SK-N-SH (cell line): ENCODE measurements around the gene SKI. TPM values are rescaled to one million over a fixed set of nuclear protein-coding genes. Genes with fewer than 3 reads are reported as not detected.

Source experiments
- CTCF ChIA-PET: fragments of 300-600, 350-600 bp; formaldehyde crosslinking; extraction: SDS; loops from one replicate; lab custom pipeline; 2021; lab: Yijun Ruan, JAX
- POLR2A ChIA-PET: fragments of 350-600 bp; sonication (Branson Sonifier 250); formaldehyde crosslinking; extraction: SDS; loops from one replicate; lab custom pipeline; 2020; ENCODE audit warnings: antibody characterized with exemption, inconsistent platforms; lab: Yijun Ruan, JAX
- DNase-seq: peaks from one replicate; pipeline ENCODE4 v3.0.0; 2012
- H2AFZ ChIP-seq: fragments of 200-600 bp; sonication (generic); 2 replicates; pipeline ENCODE4 v1.8.1; 2016; ENCODE audit warnings: antibody characterized with exemption, mild to moderate bottlenecking, low read depth
- H3F3A ChIP-seq: fragments of 200-600 bp; sonication (generic); replicated peaks from 2 replicates; pipeline ENCODE3; 2016; ENCODE audit warnings: antibody characterized with exemption, mild to moderate bottlenecking; ENCODE audit not compliant: insufficient read depth
- H3K27ac ChIP-seq, 2 experiments: fragments of 200-500 bp in 1 of 2; fragments of 200-600 bp in 1 of 2; sonication (Bioruptor generic) in 1 of 2; sonication (generic), shearing (Covaris generic) in 1 of 2; 2 replicates each; pipeline versions ENCODE4 v1.5.1 to v1.6.1; 2014 to 2016; ENCODE audit warnings: low read depth in 2 of 2, inconsistent platforms in 1 of 2, low read length in 1 of 2, mild to moderate bottlenecking in 1 of 2, mixed read lengths in 1 of 2
- H3K27me3 ChIP-seq: fragments of 200-600 bp; sonication (generic), shearing (Covaris generic); 2 replicates; pipeline ENCODE4 v1.6.1; 2016; ENCODE audit warnings: mixed run types; ENCODE audit not compliant: insufficient read depth
- H3K36me3 ChIP-seq, 2 experiments: fragments of 200-500 bp in 1 of 2; fragments of 200-600 bp in 1 of 2; sonication (Bioruptor generic) in 1 of 2; sonication (generic) in 1 of 2; replicated peaks in 1 of 2; 2 replicates each; pipeline versions ENCODE3 to v1.5.1; 2014 to 2016; ENCODE audit warnings: low read length in 1 of 2, mild to moderate bottlenecking in 1 of 2; ENCODE audit not compliant: insufficient read depth in 2 of 2, control insufficient read depth in 1 of 2
- H3K4me1 ChIP-seq, 2 experiments: fragments of 200-500 bp in 1 of 2; fragments of 200-600 bp in 1 of 2; sonication (Bioruptor generic) in 1 of 2; sonication (generic), shearing (Covaris generic) in 1 of 2; 2 replicates each; pipeline versions ENCODE4 v1.5.1 to v1.6.1; 2014 to 2016; ENCODE audit warnings: low read depth in 1 of 2, low read length in 1 of 2, mixed run types in 1 of 2; ENCODE audit not compliant: insufficient read depth in 2 of 2, control insufficient read depth in 1 of 2
- H3K4me2 ChIP-seq: fragments of 200-600 bp; sonication (generic), shearing (Covaris generic); 2 replicates; pipeline ENCODE4 v1.6.1; 2017; ENCODE audit warnings: mixed run types
- H3K4me3 ChIP-seq, 2 experiments: fragments of 200-500 bp in 1 of 2; fragments of 200-600 bp in 1 of 2; sonication (Bioruptor generic) in 1 of 2; sonication (generic), shearing (Covaris generic) in 1 of 2; 2 replicates each; pipeline versions ENCODE4 v1.5.1 to v1.8.1; 2014 to 2016; ENCODE audit warnings: low read depth in 2 of 2, inconsistent platforms in 1 of 2, low read length in 1 of 2, mild to moderate bottlenecking in 1 of 2, mixed read lengths in 1 of 2, moderate library complexity in 1 of 2
- H3K79me2 ChIP-seq: fragments of 200-600 bp; sonication (generic); 2 replicates; pipeline ENCODE4 v1.8.1; 2017; ENCODE audit warnings: mild to moderate bottlenecking; ENCODE audit not compliant: insufficient read depth
- H3K9ac ChIP-seq: fragments of 200-600 bp; sonication (generic); 2 replicates; pipeline ENCODE4 v1.6.1; 2017; ENCODE audit warnings: mixed run types
- H3K9me2 ChIP-seq: fragments of 200-600 bp; sonication (generic); 2 replicates; pipeline ENCODE4 v1.6.1; 2017; ENCODE audit warnings: mixed run types
- H3K9me3 ChIP-seq: fragments of 200-600 bp; sonication (generic); 2 replicates; pipeline ENCODE4 v1.6.1; 2017; ENCODE audit warnings: mixed run types, mild to moderate bottlenecking, moderate library complexity
- H4K20me1 ChIP-seq: fragments of 200-600 bp; sonication (generic); 2 replicates; pipeline ENCODE4 v1.6.1; 2017; ENCODE audit warnings: mild to moderate bottlenecking, mixed run types; ENCODE audit not compliant: insufficient read depth
- FOSL2 ChIP-seq: IDR thresholded peaks from 2 replicates; pipeline ENCODE4 v1.4.0; 2012; ENCODE audit warnings: low read depth, mild to moderate bottlenecking, moderate library complexity, borderline replicate concordance
- GABPA ChIP-seq: IDR thresholded peaks from 2 replicates; pipeline ENCODE4 v1.4.0; 2012; ENCODE audit warnings: low read depth, mild to moderate bottlenecking
- NFIC ChIP-seq: IDR thresholded peaks from 2 replicates; pipeline ENCODE4 v1.4.0; 2012; ENCODE audit warnings: borderline replicate concordance
- POLR2AphosphoS5 ChIP-seq: IDR thresholded peaks from 2 replicates; pipeline ENCODE4 v1.6.1; 2012; ENCODE audit warnings: low read depth, low read length
- TCF12 ChIP-seq: IDR thresholded peaks from 2 replicates; pipeline ENCODE4 v1.4.0; 2012
- WGBS: methylation state at CpG from one replicate; pipeline ENCODE4 v1.1.6; 2017; ENCODE audit warnings: low lambda C conversion rate; 5-methylcytosine and 5-hydroxymethylcytosine counted together
- polyA plus RNA-seq, 3 experiments: library from polyadenylated mRNA; depleted of rRNA; stranded (reverse); fragments of >200 nt; gene quantifications; 2 replicates each; pipeline ENCODE4 v1.2.3, GENCODE V29; 2012
- TF ChIP-seq, protein P1 (sequence below): fragments of 200-600 bp; sonication (generic); IDR thresholded peaks from 2 replicates; pipeline ENCODE4 v1.6.1; 2017; ENCODE audit warnings: antibody characterized with exemption, mild to moderate bottlenecking, moderate library complexity
- TF ChIP-seq, protein P2 (sequence below): IDR thresholded peaks from 2 replicates; pipeline ENCODE4 v1.6.1; 2012; ENCODE audit warnings: mild to moderate bottlenecking, low read depth, low read length, moderate library complexity

Gene SKI
- polyA plus RNA-seq, 1 of the 3 experiments (the other 2 are of a cell fraction): 7.2 TPM

DNA sequence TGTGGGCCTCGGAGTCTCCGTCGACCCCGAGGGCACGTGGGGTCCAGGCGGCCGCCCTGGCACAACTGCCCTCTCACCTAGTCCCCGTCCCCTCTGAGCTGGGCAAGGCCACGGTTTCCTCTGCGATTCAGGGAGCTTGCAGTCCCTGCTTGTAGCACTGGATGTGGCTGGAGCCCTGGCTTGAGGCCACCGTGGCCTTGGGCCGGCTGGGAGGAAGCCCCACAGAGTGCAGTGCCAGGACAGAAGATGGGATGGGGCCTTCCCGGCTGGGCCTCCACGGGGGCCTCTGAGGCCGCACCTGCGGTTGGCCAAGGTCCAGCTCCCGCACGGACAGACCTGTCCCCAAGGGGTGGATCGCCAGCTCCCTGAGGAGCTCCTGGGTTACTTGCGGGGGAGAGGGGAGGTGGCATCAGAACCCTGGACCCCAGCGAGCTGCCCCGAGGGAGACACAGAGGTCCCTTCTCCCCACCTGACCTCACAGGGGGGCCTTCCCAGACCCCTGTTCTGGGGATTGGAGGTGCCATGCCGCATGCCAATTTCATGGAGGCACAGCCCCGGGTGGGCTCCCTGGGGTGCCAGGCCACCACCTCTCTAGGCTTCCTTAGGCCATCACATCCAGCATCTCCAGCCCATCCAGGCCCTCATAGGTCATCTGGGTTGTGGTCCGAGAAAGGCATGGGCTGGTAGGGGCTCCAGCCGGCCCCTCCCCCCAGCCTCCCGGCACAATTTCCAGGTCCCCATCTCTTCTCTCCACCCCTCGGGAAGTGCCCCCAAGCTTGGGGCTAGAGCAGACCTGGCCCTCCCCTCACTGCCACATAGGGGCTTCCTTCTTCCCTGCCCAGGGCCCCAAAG, 82.4 kb downstream of the SKI start:
- no peak for DNase-seq
- POLR2A ChIA-PET: interaction anchor here (0.7 kb wide), 1 partner anchor 11 kb away, joined by 3 read pairs; no protein-coding TSS in a partner anchor

DNA sequence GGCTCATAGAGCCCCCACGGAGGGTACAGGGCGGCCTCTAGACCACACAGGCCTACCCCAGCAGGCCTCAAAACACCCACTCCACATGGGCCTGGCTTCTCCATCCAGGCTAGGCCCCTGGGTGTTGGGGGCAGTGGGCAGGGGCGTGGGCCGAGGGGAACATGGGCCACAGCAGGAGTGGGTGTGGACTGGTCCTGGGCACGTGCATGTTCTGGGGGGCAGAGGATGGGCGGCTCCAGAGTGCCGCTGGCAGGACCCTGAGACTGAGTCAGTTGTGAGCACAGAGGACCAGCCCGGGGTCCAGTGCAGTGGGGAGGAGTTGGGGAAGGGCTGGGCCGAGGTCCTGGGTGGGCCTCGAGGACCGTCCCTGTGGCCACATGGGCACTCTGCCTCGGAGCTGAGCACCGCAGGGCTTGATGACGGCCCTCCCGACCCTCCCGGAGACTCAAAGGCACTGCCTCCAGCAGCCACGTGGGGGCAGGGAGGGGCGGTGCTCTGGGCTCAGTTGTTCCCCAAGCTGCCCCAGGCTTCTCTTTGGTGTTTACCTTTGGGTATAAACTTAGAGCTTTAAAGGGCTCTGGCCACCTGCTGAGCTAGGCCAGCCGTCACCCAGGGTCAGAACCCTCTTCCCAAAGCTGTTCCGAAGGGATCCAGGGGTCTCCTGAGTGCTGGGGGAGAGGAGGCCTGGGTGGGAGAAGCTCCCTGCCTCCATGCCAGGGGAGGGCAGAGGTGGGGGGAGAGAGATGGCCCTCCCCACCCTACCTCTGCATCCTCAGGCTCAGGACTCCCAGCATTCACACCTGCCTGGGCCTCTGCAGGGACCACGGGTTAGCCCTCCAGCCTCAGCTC, 83.3 kb downstream of the SKI start:
- Histone ChIP-seq H2AFZ (no peak overlapping the region), H3K9me3 (no peaks in the 10 kb centered on the region), H3K4me3 (no peak overlapping the region), H3K27me3 (no peaks in the 10 kb centered on the region), H3K9me2 (no peaks in the 10 kb centered on the region), H3K4me1 (peaks cover 0 to 33% of the 10 kb centered on the region in 2 experiments; a peak in 1 of 4 replicates), H3K36me3 (peaks cover 3 to 27% of the 10 kb centered on the region in 2 experiments), H3K27ac (peak overlapping the region in 1 of 2 experiments; percentile 22; a peak in 1 of 4 replicates), H4K20me1 (no peaks in the 10 kb centered on the region), H3K4me2 (no peak overlapping the region), H3F3A (peaks cover 4% of the 10 kb centered on the region), H3K79me2 (no peaks in the 10 kb centered on the region), H3K9ac (no peak overlapping the region)
- DNase-seq: no peak
- 20% methylated on average over 1 of the region's 21 CpGs for WGBS
- ChIA-PET CTCF (interaction anchor here (0.9 to 1.3 kb wide), 2 partner anchors 35 to 117 kb away, joined by 4 to 5 read pairs; partner anchors contain the start of gene FAAP20), POLR2A (no interaction called here)
- TF ChIP-seq, protein P1, sequence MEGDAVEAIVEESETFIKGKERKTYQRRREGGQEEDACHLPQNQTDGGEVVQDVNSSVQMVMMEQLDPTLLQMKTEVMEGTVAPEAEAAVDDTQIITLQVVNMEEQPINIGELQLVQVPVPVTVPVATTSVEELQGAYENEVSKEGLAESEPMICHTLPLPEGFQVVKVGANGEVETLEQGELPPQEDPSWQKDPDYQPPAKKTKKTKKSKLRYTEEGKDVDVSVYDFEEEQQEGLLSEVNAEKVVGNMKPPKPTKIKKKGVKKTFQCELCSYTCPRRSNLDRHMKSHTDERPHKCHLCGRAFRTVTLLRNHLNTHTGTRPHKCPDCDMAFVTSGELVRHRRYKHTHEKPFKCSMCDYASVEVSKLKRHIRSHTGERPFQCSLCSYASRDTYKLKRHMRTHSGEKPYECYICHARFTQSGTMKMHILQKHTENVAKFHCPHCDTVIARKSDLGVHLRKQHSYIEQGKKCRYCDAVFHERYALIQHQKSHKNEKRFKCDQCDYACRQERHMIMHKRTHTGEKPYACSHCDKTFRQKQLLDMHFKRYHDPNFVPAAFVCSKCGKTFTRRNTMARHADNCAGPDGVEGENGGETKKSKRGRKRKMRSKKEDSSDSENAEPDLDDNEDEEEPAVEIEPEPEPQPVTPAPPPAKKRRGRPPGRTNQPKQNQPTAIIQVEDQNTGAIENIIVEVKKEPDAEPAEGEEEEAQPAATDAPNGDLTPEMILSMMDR: peak; percentile 13; the same call in 1 of the 2 replicates
- no peak for TF ChIP-seq POLR2AphosphoS5

More for the DNA sequence above, 82.4 kb downstream of the SKI start:
- H3K4me3 ChIP-seq: no peak overlapping the region
- no peak overlapping the region for H3K4me2 ChIP-seq
- H3K9me2 ChIP-seq: no peaks in the 10 kb centered on the region
- H3K9me3 ChIP-seq: no peaks in the 10 kb centered on the region
- 94% methylated on average over 14 of the region's 28 CpGs for WGBS
- H3K36me3 ChIP-seq: peaks cover 3 to 35% of the 10 kb centered on the region in 2 experiments
- no peaks in the 10 kb centered on the region for H4K20me1 ChIP-seq
- no peaks in the 10 kb centered on the region for H3K79me2 ChIP-seq
- H3K9ac ChIP-seq: no peak overlapping the region
- peaks cover 4% of the 10 kb centered on the region for H3F3A ChIP-seq
- CTCF ChIA-PET: interaction anchor here (1.4 kb wide), 1 partner anchor 116 kb away, joined by 3 read pairs; the partner anchor contains the start of gene FAAP20
- peaks cover 0 to 24% of the 10 kb centered on the region in 2 experiments; a peak in 1 of 4 replicates for H3K4me1 ChIP-seq
- TF ChIP-seq, protein P2, sequence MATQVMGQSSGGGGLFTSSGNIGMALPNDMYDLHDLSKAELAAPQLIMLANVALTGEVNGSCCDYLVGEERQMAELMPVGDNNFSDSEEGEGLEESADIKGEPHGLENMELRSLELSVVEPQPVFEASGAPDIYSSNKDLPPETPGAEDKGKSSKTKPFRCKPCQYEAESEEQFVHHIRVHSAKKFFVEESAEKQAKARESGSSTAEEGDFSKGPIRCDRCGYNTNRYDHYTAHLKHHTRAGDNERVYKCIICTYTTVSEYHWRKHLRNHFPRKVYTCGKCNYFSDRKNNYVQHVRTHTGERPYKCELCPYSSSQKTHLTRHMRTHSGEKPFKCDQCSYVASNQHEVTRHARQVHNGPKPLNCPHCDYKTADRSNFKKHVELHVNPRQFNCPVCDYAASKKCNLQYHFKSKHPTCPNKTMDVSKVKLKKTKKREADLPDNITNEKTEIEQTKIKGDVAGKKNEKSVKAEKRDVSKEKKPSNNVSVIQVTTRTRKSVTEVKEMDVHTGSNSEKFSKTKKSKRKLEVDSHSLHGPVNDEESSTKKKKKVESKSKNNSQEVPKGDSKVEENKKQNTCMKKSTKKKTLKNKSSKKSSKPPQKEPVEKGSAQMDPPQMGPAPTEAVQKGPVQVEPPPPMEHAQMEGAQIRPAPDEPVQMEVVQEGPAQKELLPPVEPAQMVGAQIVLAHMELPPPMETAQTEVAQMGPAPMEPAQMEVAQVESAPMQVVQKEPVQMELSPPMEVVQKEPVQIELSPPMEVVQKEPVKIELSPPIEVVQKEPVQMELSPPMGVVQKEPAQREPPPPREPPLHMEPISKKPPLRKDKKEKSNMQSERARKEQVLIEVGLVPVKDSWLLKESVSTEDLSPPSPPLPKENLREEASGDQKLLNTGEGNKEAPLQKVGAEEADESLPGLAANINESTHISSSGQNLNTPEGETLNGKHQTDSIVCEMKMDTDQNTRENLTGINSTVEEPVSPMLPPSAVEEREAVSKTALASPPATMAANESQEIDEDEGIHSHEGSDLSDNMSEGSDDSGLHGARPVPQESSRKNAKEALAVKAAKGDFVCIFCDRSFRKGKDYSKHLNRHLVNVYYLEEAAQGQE: no peak
- TF ChIP-seq GABPA (no peak), FOSL2 (no peak), TCF12 (no peak), NFIC (no peak)
- no peak overlapping the region for H2AFZ ChIP-seq
- H3K27ac ChIP-seq: no peak overlapping the region; a peak in 1 of 4 replicates
- no peaks in the 10 kb centered on the region for H3K27me3 ChIP-seq
